Mammary epithelial cell (primary cell): ENCODE data around the gene PGBD5.

ENCODE experiments used
- CTCF ChIP-seq, 2 donors: IDR thresholded peaks in 1 of 2; conservative IDR thresholded peaks in 1 of 2; 2 replicates each; pipeline ENCODE4 v1.5.1; 2011 to 2012; ENCODE audit warnings: inconsistent platforms in 2 of 2, low read length in 2 of 2, mild to moderate bottlenecking in 2 of 2, control low read depth in 1 of 2, low read depth in 1 of 2; ENCODE audit not compliant: insufficient read depth in 1 of 2; ENCODE audit errors: extremely low read depth in 1 of 2
- EZH2 ChIP-seq: IDR thresholded peaks from 2 replicates; pipeline ENCODE4 v1.6.1; 2012; ENCODE audit warnings: low read length, inconsistent platforms, borderline replicate concordance

GRCh38 chr1:230267338-230268065 lies 158.6 kb downstream of the PGBD5 start:
- TF ChIP-seq CTCF (conservative IDR thresholded peaks at IDR 0.05 in 1 of 2, IDR thresholded peaks at IDR 0.05 in 1 of 2; ENCODE audit: extremely low read depth in 1 of 2, insufficient read depth in 1 of 2, low read depth in 1 of 2, low read length in 2 of 2) (no peak), EZH2 (no peak)
